Measurements from ENCODE around the gene CLEC6A.

DNA sequence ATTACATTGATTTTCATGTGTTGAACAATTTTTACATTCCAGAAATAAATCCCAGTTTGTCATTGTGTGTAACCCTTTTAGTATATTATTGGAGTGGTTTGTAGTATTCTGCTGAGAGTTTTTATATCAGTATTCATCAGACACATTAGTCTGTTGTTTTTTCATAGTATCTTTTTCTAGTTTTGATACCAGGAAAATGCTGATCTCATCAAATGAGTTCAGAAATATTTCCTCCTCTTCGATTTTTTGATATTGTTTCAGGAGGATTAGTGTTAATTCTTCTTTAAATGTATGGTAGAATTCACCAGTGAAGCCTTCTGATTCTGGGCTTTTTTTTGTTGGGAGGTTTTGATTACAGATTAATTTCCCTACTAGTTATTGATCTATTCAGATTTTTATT lies 15.3 kb downstream of the CLEC6A start:
- TF ChIP-seq, protein P1, sequence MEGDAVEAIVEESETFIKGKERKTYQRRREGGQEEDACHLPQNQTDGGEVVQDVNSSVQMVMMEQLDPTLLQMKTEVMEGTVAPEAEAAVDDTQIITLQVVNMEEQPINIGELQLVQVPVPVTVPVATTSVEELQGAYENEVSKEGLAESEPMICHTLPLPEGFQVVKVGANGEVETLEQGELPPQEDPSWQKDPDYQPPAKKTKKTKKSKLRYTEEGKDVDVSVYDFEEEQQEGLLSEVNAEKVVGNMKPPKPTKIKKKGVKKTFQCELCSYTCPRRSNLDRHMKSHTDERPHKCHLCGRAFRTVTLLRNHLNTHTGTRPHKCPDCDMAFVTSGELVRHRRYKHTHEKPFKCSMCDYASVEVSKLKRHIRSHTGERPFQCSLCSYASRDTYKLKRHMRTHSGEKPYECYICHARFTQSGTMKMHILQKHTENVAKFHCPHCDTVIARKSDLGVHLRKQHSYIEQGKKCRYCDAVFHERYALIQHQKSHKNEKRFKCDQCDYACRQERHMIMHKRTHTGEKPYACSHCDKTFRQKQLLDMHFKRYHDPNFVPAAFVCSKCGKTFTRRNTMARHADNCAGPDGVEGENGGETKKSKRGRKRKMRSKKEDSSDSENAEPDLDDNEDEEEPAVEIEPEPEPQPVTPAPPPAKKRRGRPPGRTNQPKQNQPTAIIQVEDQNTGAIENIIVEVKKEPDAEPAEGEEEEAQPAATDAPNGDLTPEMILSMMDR (IDR thresholded peaks at IDR 0.05; ENCODE audit: poor library complexity) = no peak
- no peak for TF ChIP-seq EZH2phosphoT487 (IDR thresholded peaks at IDR 0.05; ENCODE audit: low read depth, severe bottlenecking, unreplicated experiment)
- TF ChIP-seq EZH2 (IDR thresholded peaks at IDR 0.05; ENCODE audit: borderline replicate concordance) = no peak

Measured in hepatocyte (in vitro differentiated cells).